Fibroblast of pulmonary artery (primary cell): ENCODE measurements around the gene SCAND1.

ENCODE experiments used
- DNase-seq: peaks from one replicate; pipeline ENCODE4 v3.0.0-alpha.2; 2010; ENCODE audit warnings: low read depth
- H3K4me3 ChIP-seq: replicated peaks from 2 replicates; pipeline ENCODE4 v1.5.1; 2011; ENCODE audit warnings: low read depth, mild to moderate bottlenecking, control low read depth, low read length, moderate library complexity
- CTCF ChIP-seq: IDR thresholded peaks from 2 replicates; pipeline ENCODE4 v1.5.1; 2011; ENCODE audit warnings: mild to moderate bottlenecking, control low read depth, low read length, inconsistent platforms; ENCODE audit errors: missing control alignments

The SCAND1 gene

GRCh38 chr20:35908007-35908406, 46.3 kb downstream of the SCAND1 start:
- TF ChIP-seq CTCF: no peak
- DNase-seq: no peak
- no peak overlapping the region for H3K4me3 ChIP-seq

DNA sequence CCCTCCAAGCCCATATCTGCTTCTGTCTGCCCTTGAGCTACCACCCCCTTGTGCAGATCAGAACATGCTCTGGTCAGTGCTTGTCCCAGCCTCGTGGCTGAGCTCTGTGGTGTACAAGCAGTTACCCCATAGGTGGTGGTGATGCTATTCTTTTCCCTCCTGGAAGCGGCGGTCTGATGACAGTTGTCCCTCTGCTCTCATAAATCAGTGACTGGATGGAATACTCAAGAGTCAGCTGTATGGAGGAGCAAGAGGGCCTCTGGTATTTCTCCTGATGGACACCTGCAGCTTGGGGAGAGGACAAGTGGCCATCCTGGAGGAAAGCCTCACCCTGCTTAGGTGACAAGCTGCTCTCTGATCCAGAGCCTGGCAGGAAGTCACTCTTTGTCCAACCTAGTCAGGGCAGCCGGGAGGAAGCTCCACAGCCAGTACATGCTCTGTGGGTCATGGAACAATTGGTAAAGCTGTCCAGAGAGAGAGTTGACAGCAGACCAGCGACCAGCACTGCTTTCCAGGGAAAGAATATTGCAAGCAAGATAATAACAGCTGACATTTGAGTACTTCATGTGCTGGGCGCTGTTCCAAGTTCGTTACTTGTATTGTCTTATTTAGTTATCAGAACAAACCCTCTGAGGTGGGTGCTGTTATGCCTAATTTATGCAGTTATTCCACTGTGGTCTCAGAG, 47.1 kb downstream of the SCAND1 start:
- no peak for TF ChIP-seq CTCF
- no peak overlapping the region for H3K4me3 ChIP-seq
- peak; percentile 29 for DNase-seq

- no peak overlapping the region for H3K4me3 ChIP-seq
- no peak for DNase-seq
- no peak for TF ChIP-seq CTCF
These were observed 49.2 kb downstream of the SCAND1 start for GRCh38 chr20:35904982-35905663.

- H3K4me3 ChIP-seq: no peak overlapping the region
- TF ChIP-seq CTCF: no peak
- DNase-seq: no peak
These were observed 50.5 kb downstream of the SCAND1 start for GRCh38 chr20:35903843-35904242.
